Trophoblast cell (in vitro differentiated cells and primary cell): ENCODE measurements around the gene DNAJC8. TPM values are rescaled to one million over a fixed set of nuclear protein-coding genes. Genes with fewer than 3 reads are reported as not detected.

Experiments used
- DNase-seq, 2 donors: peaks; one replicate each; pipeline ENCODE4 v3.0.0-alpha.2; 2016
- H2AFZ ChIP-seq: 2 replicates; pipeline ENCODE4 v1.6.1; 2013; ENCODE audit warnings: low read length, moderate library complexity, mild to moderate bottlenecking; ENCODE audit not compliant: insufficient read depth, poor library complexity
- H2AK5ac ChIP-seq: 2 replicates; pipeline ENCODE4 v1.6.1; 2013; ENCODE audit warnings: mild to moderate bottlenecking, low read length
- H2BK120ac ChIP-seq: 2 replicates; pipeline ENCODE4 v1.6.1; 2013; ENCODE audit warnings: low read length, mild to moderate bottlenecking, moderate library complexity; ENCODE audit not compliant: insufficient read depth, poor library complexity
- H2BK12ac ChIP-seq: 2 replicates; pipeline ENCODE4 v1.6.1; 2013; ENCODE audit warnings: mild to moderate bottlenecking, low read length, moderate library complexity
- H2BK5ac ChIP-seq: 2 replicates; pipeline ENCODE4 v1.6.1; 2013; ENCODE audit warnings: low read length, low read depth, moderate library complexity, mild to moderate bottlenecking; ENCODE audit not compliant: poor library complexity
- H3K14ac ChIP-seq: 2 replicates; pipeline ENCODE4 v1.6.1; 2013; ENCODE audit warnings: mild to moderate bottlenecking, low read length
- H3K18ac ChIP-seq: 2 replicates; pipeline ENCODE4 v1.6.1; 2013; ENCODE audit warnings: mild to moderate bottlenecking, low read length
- H3K23ac ChIP-seq: 2 replicates; pipeline ENCODE4 v1.6.1; 2013; ENCODE audit warnings: low read length
- H3K27ac ChIP-seq: 2 replicates; pipeline ENCODE4 v1.5.1; 2013; ENCODE audit warnings: low read depth, mild to moderate bottlenecking, inconsistent platforms, low read length, moderate library complexity
- H3K27me3 ChIP-seq: 2 replicates; pipeline ENCODE4 v1.6.1; 2013; ENCODE audit warnings: inconsistent platforms, mild to moderate bottlenecking, low read length, moderate library complexity; ENCODE audit not compliant: insufficient read depth
- H3K36me3 ChIP-seq, 2 experiments: 1 replicate in 1 of 2; 2 replicates in 1 of 2; pipeline ENCODE4 v1.6.1; 2013; ENCODE audit warnings: low read length in 2 of 2, mild to moderate bottlenecking in 2 of 2, moderate library complexity in 1 of 2; ENCODE audit not compliant: insufficient read depth in 2 of 2, control insufficient read depth in 1 of 2
- H3K4ac ChIP-seq: 2 replicates; pipeline ENCODE4 v1.6.1; 2013; ENCODE audit warnings: low read depth, mild to moderate bottlenecking, low read length, moderate library complexity
- H3K4me1 ChIP-seq, 2 experiments: 1 replicate in 1 of 2; 2 replicates in 1 of 2; pipeline ENCODE4 v1.6.1; 2013; ENCODE audit warnings: low read length in 2 of 2, mild to moderate bottlenecking in 2 of 2, moderate library complexity in 1 of 2; ENCODE audit not compliant: insufficient read depth in 2 of 2, control insufficient read depth in 1 of 2
- H3K4me2 ChIP-seq: 2 replicates; pipeline ENCODE4 v1.6.1; 2013; ENCODE audit warnings: inconsistent platforms, mild to moderate bottlenecking, low read length, moderate library complexity
- H3K4me3 ChIP-seq: 2 replicates; pipeline ENCODE4 v1.5.1; 2013; ENCODE audit warnings: mild to moderate bottlenecking, low read depth, low read length, inconsistent platforms
- H3K79me1 ChIP-seq: one replicate; pipeline ENCODE4 v1.6.1; 2013; ENCODE audit warnings: low read length
- H3K79me2 ChIP-seq: 2 replicates; pipeline ENCODE4 v1.6.1; 2013; ENCODE audit warnings: low read length, mild to moderate bottlenecking; ENCODE audit not compliant: control insufficient read depth, insufficient read depth, poor library complexity
- H3K9ac ChIP-seq: 2 replicates; pipeline ENCODE4 v1.6.1; 2013; ENCODE audit warnings: mild to moderate bottlenecking, low read length
- H3K9me3 ChIP-seq: 2 replicates; pipeline ENCODE4 v1.6.1; 2013; ENCODE audit warnings: low read depth, mild to moderate bottlenecking, control low read depth, inconsistent platforms, low read length; ENCODE audit not compliant: insufficient read depth
- H4K12ac ChIP-seq: 2 replicates; pipeline ENCODE4 v1.6.1; 2013; ENCODE audit warnings: low read depth, mild to moderate bottlenecking, low read length, moderate library complexity
- H4K8ac ChIP-seq: 2 replicates; pipeline ENCODE4 v1.6.1; 2013; ENCODE audit warnings: low read depth, mild to moderate bottlenecking, low read length, moderate library complexity
- H4K91ac ChIP-seq: one replicate; pipeline ENCODE4 v1.6.1; 2013; ENCODE audit warnings: low read depth, mild to moderate bottlenecking, low read length, moderate library complexity
- WGBS: extraction: QIAGEN DNeasy Blood & Tissue Kit; methylation state at CpG from one replicate; pipeline ENCODE4 v1.1.7; 2013; ENCODE audit warnings: missing lambda C conversion rate; ENCODE audit not compliant: insufficient read length, insufficient coverage; ENCODE audit errors: extremely low coverage; 5-methylcytosine and 5-hydroxymethylcytosine counted together
- polyA plus RNA-seq: library from polyadenylated mRNA; stranded (reverse); fragments of 200-250 nt; gene quantifications from 2 replicates; pipeline ENCODE4 v1.2.3, GENCODE V29; 2013

Gene DNAJC8, protein sequence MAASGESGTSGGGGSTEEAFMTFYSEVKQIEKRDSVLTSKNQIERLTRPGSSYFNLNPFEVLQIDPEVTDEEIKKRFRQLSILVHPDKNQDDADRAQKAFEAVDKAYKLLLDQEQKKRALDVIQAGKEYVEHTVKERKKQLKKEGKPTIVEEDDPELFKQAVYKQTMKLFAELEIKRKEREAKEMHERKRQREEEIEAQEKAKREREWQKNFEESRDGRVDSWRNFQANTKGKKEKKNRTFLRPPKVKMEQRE
- polyA plus RNA-seq = 116 and 119 TPM in 2 replicates

DNA sequence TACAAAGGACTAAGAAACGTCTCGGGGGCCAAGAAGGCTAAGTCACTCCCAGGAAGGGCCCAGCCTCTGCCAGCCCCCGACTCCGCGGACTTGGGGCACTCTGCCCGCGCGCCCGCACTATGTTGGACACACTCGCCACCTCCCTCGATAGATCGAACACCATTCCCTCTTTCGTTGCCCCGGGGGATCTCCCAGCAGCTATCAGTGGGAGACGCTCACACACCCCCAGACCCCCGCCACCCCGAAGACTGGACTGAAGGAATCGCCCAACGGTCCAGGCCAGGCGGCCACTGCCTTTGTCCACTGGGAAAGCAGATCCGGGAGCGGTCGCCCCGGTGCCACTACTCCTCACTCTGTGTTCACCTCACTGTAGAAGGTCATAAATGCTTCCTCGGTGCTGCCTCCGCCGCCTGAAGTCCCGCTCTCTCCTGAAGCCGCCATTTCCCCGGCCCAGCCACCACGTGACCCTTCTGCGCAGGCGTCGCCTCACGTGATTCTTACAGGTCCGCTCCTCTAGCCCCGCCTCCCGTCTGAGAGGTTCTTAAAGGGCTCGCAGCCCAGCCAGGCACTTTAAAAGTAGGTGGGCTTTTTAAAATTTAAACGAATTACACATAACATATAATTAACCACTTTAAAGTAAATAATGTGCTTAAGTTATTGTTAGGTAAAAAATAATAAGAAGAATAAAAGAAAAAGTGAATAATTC, at the start of gene DNAJC8:
Gene DNAJC8 (minus strand): TSS at position 472 of the 706 bp plus-strand sequence. CDS start 31 bp downstream, at position 441.
- peak within 1 kb of the TSS; percentile 52 for H3K14ac ChIP-seq
- H2BK120ac ChIP-seq = peak within 1 kb of the TSS; percentile 21
- no peak within 1 kb of the TSS for H3K27ac ChIP-seq
- peak within 1 kb of the TSS; percentile 97 for H3K4me2 ChIP-seq
- peak within 1 kb of the TSS; percentile 52 for H4K91ac ChIP-seq
- H2AFZ ChIP-seq = peak within 1 kb of the TSS; percentile 53
- peak within 1 kb of the TSS; percentile 87 for H3K9ac ChIP-seq
- peak within 1 kb of the TSS; percentile 65 for H4K12ac ChIP-seq
- peak; percentile 91 to 92 for DNase-seq
- H3K36me3 ChIP-seq = peaks cover 4% of the 10 kb centered on the region in 2 experiments
- H3K23ac ChIP-seq = no peak within 1 kb of the TSS
- whole genome bisulfite sequencing = no CpG with 5 or more reads among the region's 40 CpGs
- H3K4me1 ChIP-seq = peaks cover 7% of the 10 kb centered on the region in 2 experiments
- H2AK5ac ChIP-seq = peak within 1 kb of the TSS; percentile 57
- peak within 1 kb of the TSS; percentile 88 for H3K4me3 ChIP-seq
- H3K79me1 ChIP-seq = peaks cover 10% of the 10 kb centered on the region
- H2BK5ac ChIP-seq = peak within 1 kb of the TSS; percentile 7
- H4K8ac ChIP-seq = peak within 1 kb of the TSS; percentile 63
- H3K9me3 ChIP-seq = no peaks in the 10 kb centered on the region
- H3K79me2 ChIP-seq = peaks cover 18% of the 10 kb centered on the region
- no peaks in the 10 kb centered on the region for H3K27me3 ChIP-seq
- peak within 1 kb of the TSS; percentile 77 for H3K18ac ChIP-seq
- no peak within 1 kb of the TSS for H2BK12ac ChIP-seq
- peak within 1 kb of the TSS; percentile 96 for H3K4ac ChIP-seq

DNA sequence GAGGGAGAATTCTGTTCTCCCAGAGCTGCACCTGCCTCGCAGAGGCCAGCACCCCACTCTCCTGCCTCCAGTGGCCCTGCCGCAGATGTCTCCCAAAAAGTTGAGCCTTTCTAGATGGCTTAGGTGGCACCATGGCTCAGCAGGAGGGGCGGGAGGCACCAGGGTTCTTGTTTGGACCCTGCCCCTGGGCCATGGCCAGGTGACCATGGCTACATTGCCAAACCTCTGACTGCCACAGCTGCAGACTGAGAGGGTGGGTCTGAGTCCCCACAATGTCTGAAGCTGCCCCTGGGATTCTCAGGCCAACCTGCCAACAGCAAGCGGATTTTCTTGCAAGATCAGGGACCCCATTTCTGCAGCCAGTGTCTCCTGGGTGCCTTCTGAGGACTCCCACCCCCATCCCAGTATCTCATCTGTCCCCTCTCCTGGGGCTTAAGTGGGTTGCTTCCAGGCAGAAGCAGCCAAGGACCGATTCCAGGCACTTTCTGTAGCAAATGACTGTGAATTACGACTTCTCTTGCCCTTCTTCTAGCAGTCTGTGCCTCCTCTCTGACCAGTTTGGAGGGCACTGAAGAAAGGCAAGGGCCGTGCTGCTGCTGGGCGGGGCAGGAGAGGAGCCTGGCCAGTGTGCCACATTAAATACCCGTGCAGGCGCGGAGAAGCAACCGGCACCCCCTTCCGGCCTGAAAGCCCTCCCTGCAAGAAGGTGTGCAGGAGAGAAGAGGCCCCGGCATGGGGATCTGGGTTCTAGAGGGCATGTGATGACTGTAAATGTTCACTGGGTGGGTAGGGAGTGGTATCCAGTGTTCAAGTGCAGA, 49.0 kb upstream of the DNAJC8 start:
- Histone ChIP-seq H3K36me3 (peaks cover 43 to 48% of the 10 kb centered on the region in 2 experiments), H4K8ac (no peak overlapping the region), H3K4me2 (no peak overlapping the region), H3K4ac (no peak overlapping the region), H3K4me3 (no peak overlapping the region), H4K12ac (no peak overlapping the region), H3K27me3 (no peaks in the 10 kb centered on the region), H3K9me3 (no peaks in the 10 kb centered on the region), H3K79me2 (no peaks in the 10 kb centered on the region), H3K27ac (no peak overlapping the region), H2AK5ac (no peak overlapping the region), H2BK12ac (no peak overlapping the region), H3K4me1 (no peaks in the 10 kb centered on the region), H3K79me1 (no peaks in the 10 kb centered on the region), H3K23ac (no peak overlapping the region), H2BK120ac (no peak overlapping the region), H4K91ac (no peak overlapping the region), H3K9ac (no peak overlapping the region), H2AFZ (no peak overlapping the region), H3K14ac (no peak overlapping the region), H2BK5ac (no peak overlapping the region), H3K18ac (no peak overlapping the region)
- no CpG with 5 or more reads among the region's 14 CpGs for WGBS
- no peak for DNase-seq

DNA sequence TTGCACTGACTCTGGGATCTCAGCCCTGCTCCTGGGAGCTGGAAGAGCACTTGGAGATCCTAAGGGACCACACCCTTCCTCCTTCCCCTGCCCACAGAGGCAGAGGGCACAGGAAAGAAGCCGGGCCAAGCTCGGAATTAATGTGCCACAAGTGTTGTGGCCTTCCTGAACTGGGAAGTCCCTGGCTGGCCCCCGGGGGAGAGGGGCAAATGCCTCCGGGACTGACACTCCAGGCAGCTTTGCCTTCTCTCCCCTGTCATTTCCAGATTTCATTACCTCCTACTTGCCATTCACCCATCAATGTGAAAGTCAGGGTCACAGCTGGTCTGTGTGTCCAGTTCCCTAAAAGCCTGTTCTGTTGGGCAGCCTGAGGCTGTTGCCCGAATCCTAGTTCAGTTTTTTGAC, 48.1 kb upstream of the DNAJC8 start:
- Histone ChIP-seq H4K12ac (no peak overlapping the region), H3K36me3 (peaks cover 45 to 48% of the 10 kb centered on the region in 2 experiments), H3K79me2 (no peaks in the 10 kb centered on the region), H2AK5ac (no peak overlapping the region), H3K79me1 (no peaks in the 10 kb centered on the region), H3K27me3 (no peaks in the 10 kb centered on the region), H3K4me2 (no peak overlapping the region), H2AFZ (no peak overlapping the region), H4K8ac (no peak overlapping the region), H3K14ac (no peak overlapping the region), H3K4me1 (no peaks in the 10 kb centered on the region), H2BK120ac (no peak overlapping the region), H4K91ac (no peak overlapping the region), H3K4me3 (no peak overlapping the region), H3K27ac (no peak overlapping the region), H3K4ac (no peak overlapping the region), H3K23ac (no peak overlapping the region), H3K9me3 (no peaks in the 10 kb centered on the region), H2BK5ac (no peak overlapping the region), H3K9ac (no peak overlapping the region), H2BK12ac (no peak overlapping the region), H3K18ac (no peak overlapping the region)
- no CpG with 5 or more reads among the region's 5 CpGs for WGBS
- no peak for DNase-seq

DNA sequence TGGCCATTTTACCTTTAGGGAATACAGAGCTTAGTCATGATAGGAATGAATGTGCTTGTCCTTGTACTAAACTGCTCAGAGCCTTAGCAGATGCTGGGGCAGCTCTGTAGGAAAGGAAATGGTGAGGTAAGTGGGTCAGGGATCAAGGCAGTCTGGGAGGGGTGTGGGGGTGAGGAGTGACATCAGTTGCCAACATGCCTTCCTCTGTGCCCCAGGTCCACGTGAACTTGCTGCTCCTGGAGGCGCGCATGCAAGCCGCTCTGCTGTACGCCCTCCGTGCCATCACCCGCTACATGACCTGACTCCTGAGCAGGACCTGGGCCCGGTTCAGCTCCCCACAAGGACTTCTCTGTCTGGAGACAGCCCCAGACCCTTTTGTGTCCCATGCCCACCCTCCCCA, 47.7 kb upstream of the DNAJC8 start:
- Histone ChIP-seq H3K79me2 (no peaks in the 10 kb centered on the region), H3K27me3 (no peaks in the 10 kb centered on the region), H3K79me1 (no peaks in the 10 kb centered on the region), H2BK120ac (no peak overlapping the region), H2AK5ac (no peak overlapping the region), H4K91ac (no peak overlapping the region), H3K23ac (no peak overlapping the region), H3K4me2 (no peak overlapping the region), H2BK5ac (no peak overlapping the region), H3K9ac (no peak overlapping the region), H4K12ac (no peak overlapping the region), H3K4me1 (no peaks in the 10 kb centered on the region), H3K27ac (no peak overlapping the region), H3K14ac (no peak overlapping the region), H4K8ac (no peak overlapping the region), H3K36me3 (peaks cover 47 to 48% of the 10 kb centered on the region in 2 experiments), H3K9me3 (no peaks in the 10 kb centered on the region), H3K18ac (no peak overlapping the region), H2AFZ (no peak overlapping the region), H2BK12ac (no peak overlapping the region), H3K4me3 (no peak overlapping the region), H3K4ac (no peak overlapping the region)
- WGBS = no CpG with 5 or more reads among the region's 8 CpGs
- peak; percentile 57 to 75 for DNase-seq
